ENCODE data around the gene ARSJ. TPM values are rescaled to one million over a fixed set of nuclear protein-coding genes. Genes with fewer than 3 reads are reported as not detected.

ARSJ gene
- total and polyA plus RNA-seq, 4 donors, result 2.3 to 20.6 (median 6.6) TPM

DNA sequence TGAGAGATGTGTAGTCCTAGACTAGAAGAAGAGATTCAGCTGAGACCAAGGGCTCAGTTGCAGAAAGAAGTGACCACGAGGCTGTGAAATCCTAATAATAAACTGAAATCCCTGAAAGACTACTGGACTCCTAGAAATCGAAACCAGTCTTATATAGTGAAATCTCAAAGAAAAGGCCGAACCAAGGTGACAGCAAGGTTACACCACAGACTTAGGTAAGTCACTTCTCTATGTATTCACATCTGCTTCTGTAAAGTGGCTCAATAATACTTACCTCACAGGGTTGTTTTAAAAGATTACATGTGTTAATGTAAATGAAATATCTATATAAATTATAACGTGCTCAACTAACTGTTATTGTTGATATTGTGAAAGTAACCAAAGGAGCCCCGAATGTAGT is 60.3 kb downstream of the ARSJ start:
- 54% methylated on average over 5 of the region's 5 CpGs for WGBS, 2 donors
- no peak for DNase-seq
- Histone ChIP-seq H3K4me3 (no peak overlapping the region), H3K9ac (ENCODE audit: insufficient read depth in 1 of 2, low read length in 2 of 2) (no peak overlapping the region), H3K4me1 (ENCODE audit: control insufficient read depth in 5 of 5, insufficient read depth in 5 of 5, low read length in 5 of 5) (no peaks in the 10 kb centered on the region), H3K27ac (ENCODE audit: low read depth in 1 of 2, low read length in 1 of 2) (no peak overlapping the region), H3K9me3 (ENCODE audit: control insufficient read depth in 4 of 4, insufficient read depth in 3 of 4, low read length in 3 of 4) (no peaks in the 10 kb centered on the region), H3K27me3 (ENCODE audit: control insufficient read depth in 3 of 3, insufficient read depth in 3 of 3, low read length in 2 of 3) (no peaks in the 10 kb centered on the region), H3K36me3 (ENCODE audit: control insufficient read depth in 4 of 4, insufficient read depth in 4 of 4, low read length in 4 of 4) (no peaks in the 10 kb centered on the region)
- TF ChIP-seq, protein P1, sequence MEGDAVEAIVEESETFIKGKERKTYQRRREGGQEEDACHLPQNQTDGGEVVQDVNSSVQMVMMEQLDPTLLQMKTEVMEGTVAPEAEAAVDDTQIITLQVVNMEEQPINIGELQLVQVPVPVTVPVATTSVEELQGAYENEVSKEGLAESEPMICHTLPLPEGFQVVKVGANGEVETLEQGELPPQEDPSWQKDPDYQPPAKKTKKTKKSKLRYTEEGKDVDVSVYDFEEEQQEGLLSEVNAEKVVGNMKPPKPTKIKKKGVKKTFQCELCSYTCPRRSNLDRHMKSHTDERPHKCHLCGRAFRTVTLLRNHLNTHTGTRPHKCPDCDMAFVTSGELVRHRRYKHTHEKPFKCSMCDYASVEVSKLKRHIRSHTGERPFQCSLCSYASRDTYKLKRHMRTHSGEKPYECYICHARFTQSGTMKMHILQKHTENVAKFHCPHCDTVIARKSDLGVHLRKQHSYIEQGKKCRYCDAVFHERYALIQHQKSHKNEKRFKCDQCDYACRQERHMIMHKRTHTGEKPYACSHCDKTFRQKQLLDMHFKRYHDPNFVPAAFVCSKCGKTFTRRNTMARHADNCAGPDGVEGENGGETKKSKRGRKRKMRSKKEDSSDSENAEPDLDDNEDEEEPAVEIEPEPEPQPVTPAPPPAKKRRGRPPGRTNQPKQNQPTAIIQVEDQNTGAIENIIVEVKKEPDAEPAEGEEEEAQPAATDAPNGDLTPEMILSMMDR (IDR thresholded peaks at IDR 0.05; ENCODE audit: control extremely low read depth, extremely low read depth), result no peak
- ATAC-seq (ENCODE audit: insufficient read depth, low FRiP score), result no peak

DNA sequence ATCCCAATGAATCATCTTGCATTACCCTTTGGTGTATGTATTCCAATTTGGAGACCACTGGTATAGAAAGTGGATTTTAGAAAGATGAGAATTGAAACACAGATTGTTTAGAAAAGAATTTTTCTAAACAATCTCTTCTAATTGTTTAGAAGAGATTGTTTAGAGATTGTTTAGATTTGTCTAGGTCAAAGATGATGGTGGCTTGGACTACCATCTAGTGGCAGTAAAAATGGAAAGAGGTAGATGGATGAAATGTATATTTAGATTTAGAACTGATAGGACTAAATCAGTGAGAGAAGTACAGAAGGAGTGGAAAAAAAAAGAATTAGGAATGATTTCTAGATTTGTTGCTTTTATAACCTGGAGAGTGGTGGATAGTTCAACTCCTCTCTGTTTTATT is 70.6 kb downstream of the ARSJ start:
- Histone ChIP-seq H3K36me3 (ENCODE audit: control insufficient read depth in 4 of 4, insufficient read depth in 4 of 4, low read length in 4 of 4) (no peaks in the 10 kb centered on the region), H3K27ac (ENCODE audit: low read depth in 1 of 2, low read length in 1 of 2) (no peak overlapping the region), H3K9me3 (ENCODE audit: control insufficient read depth in 4 of 4, insufficient read depth in 3 of 4, low read length in 3 of 4) (no peaks in the 10 kb centered on the region), H3K4me1 (ENCODE audit: control insufficient read depth in 5 of 5, insufficient read depth in 5 of 5, low read length in 5 of 5) (no peaks in the 10 kb centered on the region), H3K4me3 (no peak overlapping the region), H3K9ac (ENCODE audit: insufficient read depth in 1 of 2, low read length in 2 of 2) (no peak overlapping the region), H3K27me3 (ENCODE audit: control insufficient read depth in 3 of 3, insufficient read depth in 3 of 3, low read length in 2 of 3) (no peaks in the 10 kb centered on the region)
- DNase-seq, result peak in 1 of 3 donors; percentile 20
- ATAC-seq (ENCODE audit: insufficient read depth, low FRiP score), result no peak
- TF ChIP-seq, protein P1 (IDR thresholded peaks at IDR 0.05; ENCODE audit: control extremely low read depth, extremely low read depth), result no peak

DNA sequence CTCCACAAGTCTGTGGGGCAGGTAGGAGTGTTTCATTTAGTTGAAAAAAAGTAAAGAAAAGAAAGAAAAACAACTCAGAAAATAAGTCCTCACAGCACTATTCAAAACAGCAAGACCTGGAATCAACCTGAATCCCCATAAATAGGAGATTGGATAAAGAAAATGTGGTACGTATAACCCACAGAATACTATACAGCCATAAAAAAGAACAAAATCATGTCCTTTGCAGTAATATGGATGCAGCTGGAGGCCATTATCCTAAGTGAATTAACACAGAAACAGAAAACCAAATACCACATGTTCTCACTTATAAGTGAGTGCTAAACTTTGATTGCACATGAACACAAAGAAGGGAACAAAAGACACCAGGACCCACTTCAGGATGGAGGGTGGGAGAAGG is 71.9 kb downstream of the ARSJ start:
- no peaks in the 10 kb centered on the region for H3K27me3 ChIP-seq (ENCODE audit: control insufficient read depth in 3 of 3, insufficient read depth in 3 of 3, low read length in 2 of 3)
- H3K27ac ChIP-seq (ENCODE audit: low read depth in 1 of 2, low read length in 1 of 2), result no peak overlapping the region
- 91 to 98% methylated on average over 1 of the region's 1 CpG for WGBS, 2 donors
- no peak overlapping the region for H3K4me3 ChIP-seq
- no peak overlapping the region for H3K9ac ChIP-seq (ENCODE audit: insufficient read depth in 1 of 2, low read length in 2 of 2)
- H3K36me3 ChIP-seq (ENCODE audit: control insufficient read depth in 4 of 4, insufficient read depth in 4 of 4, low read length in 4 of 4), result peaks cover 0 to 9% (median 4%) of the 10 kb centered on the region in 4 donors
- ATAC-seq (ENCODE audit: insufficient read depth, low FRiP score) (no peak), DNase-seq (no peak)
- TF ChIP-seq, protein P1 (IDR thresholded peaks at IDR 0.05; ENCODE audit: control extremely low read depth, extremely low read depth), result no peak
- no peaks in the 10 kb centered on the region for H3K4me1 ChIP-seq (ENCODE audit: control insufficient read depth in 5 of 5, insufficient read depth in 5 of 5, low read length in 5 of 5)
- no peaks in the 10 kb centered on the region for H3K9me3 ChIP-seq (ENCODE audit: control insufficient read depth in 4 of 4, insufficient read depth in 3 of 4, low read length in 3 of 4)

DNA sequence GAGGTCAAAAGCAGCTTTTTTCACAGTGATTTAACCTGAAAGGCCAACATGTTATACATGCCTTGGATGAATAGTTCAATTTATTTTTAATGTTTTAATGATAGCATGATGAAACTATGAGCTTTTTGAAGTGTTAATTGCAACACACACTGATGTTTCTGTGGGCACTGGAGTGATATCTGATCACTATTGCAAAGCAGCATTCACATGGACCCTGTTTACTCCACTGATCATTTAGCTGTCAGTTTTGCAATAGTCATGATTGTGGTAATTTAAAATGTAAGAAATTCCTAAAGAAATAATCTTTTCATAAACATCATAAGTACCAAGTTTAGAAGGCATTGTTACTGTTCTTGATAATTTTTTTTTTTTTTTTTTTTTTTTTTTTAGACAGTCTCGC is 74.1 kb downstream of the ARSJ start:
- TF ChIP-seq, protein P1 (IDR thresholded peaks at IDR 0.05; ENCODE audit: control extremely low read depth, extremely low read depth), result no peak
- Histone ChIP-seq H3K36me3 (ENCODE audit: control insufficient read depth in 4 of 4, insufficient read depth in 4 of 4, low read length in 4 of 4) (peaks cover 0 to 20% (median 4%) of the 10 kb centered on the region in 4 donors), H3K27ac (ENCODE audit: low read depth in 1 of 2, low read length in 1 of 2) (no peak overlapping the region), H3K4me3 (no peak overlapping the region), H3K4me1 (ENCODE audit: control insufficient read depth in 5 of 5, insufficient read depth in 5 of 5, low read length in 5 of 5) (peaks cover 0 to 3% (median 0%) of the 10 kb centered on the region in 5 donors), H3K9ac (ENCODE audit: insufficient read depth in 1 of 2, low read length in 2 of 2) (no peak overlapping the region), H3K9me3 (ENCODE audit: control insufficient read depth in 4 of 4, insufficient read depth in 3 of 4, low read length in 3 of 4) (no peaks in the 10 kb centered on the region), H3K27me3 (ENCODE audit: control insufficient read depth in 3 of 3, insufficient read depth in 3 of 3, low read length in 2 of 3) (no peaks in the 10 kb centered on the region)
- no peak for DNase-seq
- 80 to 95% methylated on average over 1 of the region's 1 CpG for WGBS, 2 donors
- ATAC-seq (ENCODE audit: insufficient read depth, low FRiP score), result no peak

Data from lung (tissue), 12 donors.